ENCODE results near the gene SFXN3. TPM values are rescaled to one million over a fixed set of nuclear protein-coding genes. Genes with fewer than 3 reads are reported as not detected.

Gene SFXN3
- total RNA-seq, 3 donors from 2014 or later (not counting 1 experiment from before 2014, with no cell fraction given), result 59.7 to 74.5 (median 68.9) TPM

- TF ChIP-seq CTCF (IDR thresholded peaks at IDR 0.05), result no peak
- no peak overlapping the region for H3K4me3 ChIP-seq (ENCODE audit: low read length)
- WGBS (ENCODE audit: insufficient coverage), result 66% methylated on average over 6 of the region's 7 CpGs
- Mint-ChIP-seq H3K9me3 (no peaks in the 10 kb centered on the region), H3K36me3 (no peaks in the 10 kb centered on the region), H3K27ac (no peak overlapping the region), H3K27me3 (ENCODE audit: low read depth in 2 of 2) (peaks cover 37 to 46% of the 10 kb centered on the region in 2 donors), H3K4me1 (peaks cover 10 to 28% of the 10 kb centered on the region in 2 donors), H3K4me3 (no peak overlapping the region)
- no peak overlapping the region for H3K27ac ChIP-seq (ENCODE audit: low read length)
- ATAC-seq (no peak), DNase-seq (no peak)
- intact Hi-C loops (cut with micrococcal nuclease), result loop anchor here (1.0 to 5.0 kb wide), 2 partner anchors 16 to 343 kb away; partner anchors contain the start of gene LZTS2
- H3K36me3 ChIP-seq (ENCODE audit: control insufficient read depth, insufficient read depth, low read length), result no peaks in the 10 kb centered on the region
- peaks cover 19% of the 10 kb centered on the region for H3K4me1 ChIP-seq (ENCODE audit: control insufficient read depth, insufficient read depth, low read length)
- H3K27me3 ChIP-seq (ENCODE audit: control insufficient read depth, insufficient read depth, low read length), result peaks cover 15% of the 10 kb centered on the region
- no peaks in the 10 kb centered on the region for H3K9me3 ChIP-seq (ENCODE audit: control insufficient read depth, insufficient read depth, low read length)
Observed at GRCh38 chr10:101014966-101015581, 16.0 kb upstream of the SFXN3 start.

- Mint-ChIP-seq H3K27ac (no peak overlapping the region), H3K4me3 (no peak overlapping the region), H3K36me3 (no peaks in the 10 kb centered on the region), H3K27me3 (ENCODE audit: low read depth in 2 of 2) (peaks cover 37 to 46% of the 10 kb centered on the region in 2 donors), H3K4me1 (peaks cover 10 to 28% of the 10 kb centered on the region in 2 donors), H3K9me3 (no peaks in the 10 kb centered on the region)
- no peak for DNase-seq
- no peak overlapping the region for H3K27ac ChIP-seq (ENCODE audit: low read length)
- peaks cover 15% of the 10 kb centered on the region for H3K27me3 ChIP-seq (ENCODE audit: control insufficient read depth, insufficient read depth, low read length)
- TF ChIP-seq CTCF (IDR thresholded peaks at IDR 0.05), result no peak
- no peak overlapping the region for H3K4me3 ChIP-seq (ENCODE audit: low read length)
- H3K4me1 ChIP-seq (ENCODE audit: control insufficient read depth, insufficient read depth, low read length), result peaks cover 19% of the 10 kb centered on the region
- WGBS (ENCODE audit: insufficient coverage), result 93% methylated on average over 8 of the region's 8 CpGs
- ATAC-seq, result no peak
- H3K9me3 ChIP-seq (ENCODE audit: control insufficient read depth, insufficient read depth, low read length), result no peaks in the 10 kb centered on the region
- no peaks in the 10 kb centered on the region for H3K36me3 ChIP-seq (ENCODE audit: control insufficient read depth, insufficient read depth, low read length)
- intact Hi-C loops (cut with micrococcal nuclease), result no loop called here
Observed at GRCh38 chr10:101015582-101015973, 15.5 kb upstream of the SFXN3 start.

GRCh38 chr10:101016814-101017213, 14.2 kb upstream of the SFXN3 start:
- H3K27me3 ChIP-seq (ENCODE audit: control insufficient read depth, insufficient read depth, low read length), result peaks cover 15% of the 10 kb centered on the region
- intact Hi-C loops (cut with micrococcal nuclease), result no loop called here
- WGBS (ENCODE audit: insufficient coverage), result 88% methylated on average over 5 of the region's 5 CpGs
- Mint-ChIP-seq H3K9me3 (no peaks in the 10 kb centered on the region), H3K36me3 (no peaks in the 10 kb centered on the region), H3K27me3 (ENCODE audit: low read depth in 2 of 2) (peaks cover 37 to 50% of the 10 kb centered on the region in 2 donors), H3K4me3 (no peak overlapping the region), H3K27ac (no peak overlapping the region), H3K4me1 (peaks cover 10 to 28% of the 10 kb centered on the region in 2 donors)
- no peaks in the 10 kb centered on the region for H3K36me3 ChIP-seq (ENCODE audit: control insufficient read depth, insufficient read depth, low read length)
- H3K4me3 ChIP-seq (ENCODE audit: low read length), result no peak overlapping the region
- ATAC-seq, result no peak
- no peak for TF ChIP-seq CTCF (IDR thresholded peaks at IDR 0.05)
- H3K4me1 ChIP-seq (ENCODE audit: control insufficient read depth, insufficient read depth, low read length), result peaks cover 19% of the 10 kb centered on the region
- H3K9me3 ChIP-seq (ENCODE audit: control insufficient read depth, insufficient read depth, low read length), result no peaks in the 10 kb centered on the region
- no peak overlapping the region for H3K27ac ChIP-seq (ENCODE audit: low read length)
- no peak for DNase-seq

GRCh38 chr10:101018118-101018599, 12.9 kb upstream of the SFXN3 start:
- Mint-ChIP-seq H3K4me3 (no peak overlapping the region), H3K4me1 (peaks cover 4 to 22% of the 10 kb centered on the region in 2 donors), H3K27ac (no peak overlapping the region), H3K36me3 (no peaks in the 10 kb centered on the region), H3K27me3 (ENCODE audit: low read depth in 2 of 2) (peaks cover 33 to 49% of the 10 kb centered on the region in 2 donors), H3K9me3 (no peaks in the 10 kb centered on the region)
- WGBS (ENCODE audit: insufficient coverage), result 29% methylated on average over 20 of the region's 20 CpGs
- Histone ChIP-seq H3K9me3 (ENCODE audit: control insufficient read depth, insufficient read depth, low read length) (no peaks in the 10 kb centered on the region), H3K4me3 (ENCODE audit: low read length) (no peak overlapping the region), H3K27me3 (ENCODE audit: control insufficient read depth, insufficient read depth, low read length) (peaks cover 15% of the 10 kb centered on the region), H3K27ac (ENCODE audit: low read length) (no peak overlapping the region), H3K4me1 (ENCODE audit: control insufficient read depth, insufficient read depth, low read length) (peaks cover 13% of the 10 kb centered on the region), H3K36me3 (ENCODE audit: control insufficient read depth, insufficient read depth, low read length) (no peaks in the 10 kb centered on the region)
- no peak for TF ChIP-seq CTCF (IDR thresholded peaks at IDR 0.05)
- no peak for DNase-seq
- no peak for ATAC-seq
- intact Hi-C loops (cut with micrococcal nuclease), result no loop called here
